Jurkat, Clone E6-1 (cell line): Measurements from ENCODE around the gene TMEM63A.
A peak's percentile ranks its signal among the peaks of the same experiment; 100 is the strongest.
"Not testable (repeated sequence)": the region's sequence is repeated elsewhere in the genome, so short reads cannot be mapped to it uniquely, and the experiment has no call there.

Experiments used
- DNase-seq: peaks from one replicate; pipeline ENCODE4 v3.0.0-alpha.2; 2011; ENCODE audit warnings: low read depth, low spot score
- H3K4me3 ChIP-seq: 2 replicates; pipeline ENCODE4 v1.5.1; 2011; ENCODE audit warnings: mild to moderate bottlenecking, low read length, control low read depth, moderate library complexity

Gene TMEM63A

GRCh38 chr1:225851805-225852204 lies 30.4 kb downstream of the TMEM63A start:
- H3K4me3 ChIP-seq, result no peak overlapping the region
- peak; percentile 67 for DNase-seq

- no peak for DNase-seq
- H3K4me3 ChIP-seq, result no peak overlapping the region
These were observed 31.8 kb downstream of the TMEM63A start for GRCh38 chr1:225850370-225850769.

GRCh38 chr1:225849925-225850324 lies 32.3 kb downstream of the TMEM63A start:
- no peak overlapping the region for H3K4me3 ChIP-seq
- no peak for DNase-seq

GRCh38 chr1:225848030-225848955 lies 33.9 kb downstream of the TMEM63A start:
- H3K4me3 ChIP-seq, result peak overlapping the region; percentile 20
- DNase-seq, result peak; percentile 83

GRCh38 chr1:225847610-225848009 lies 34.6 kb downstream of the TMEM63A start:
- H3K4me3 ChIP-seq, result no peak overlapping the region
- no peak for DNase-seq

GRCh38 chr1:225846331-225847310 lies 35.6 kb downstream of the TMEM63A start:
- H3K4me3 ChIP-seq, result no peak overlapping the region
- DNase-seq, result no peak

- no peak overlapping the region for H3K4me3 ChIP-seq
- peak; percentile 39 for DNase-seq
These were observed 36.5 kb downstream of the TMEM63A start for GRCh38 chr1:225845571-225846259.

GRCh38 chr1:225845097-225845496 lies 37.1 kb downstream of the TMEM63A start:
- no peak for DNase-seq

GRCh38 chr1:225844236-225845061 lies 37.7 kb downstream of the TMEM63A start:
- no peak for DNase-seq
- H3K4me3 ChIP-seq, result no peak overlapping the region

More at GRCh38 chr1:225845097-225845496, 37.1 kb downstream of the TMEM63A start:
- H3K4me3 ChIP-seq, result no peak overlapping the region

- DNase-seq, result no peak
- no peak overlapping the region for H3K4me3 ChIP-seq
These were observed 38.8 kb downstream of the TMEM63A start for GRCh38 chr1:225843426-225843795.

- DNase-seq, result no peak
- no peak overlapping the region for H3K4me3 ChIP-seq
These were observed 39.3 kb downstream of the TMEM63A start for GRCh38 chr1:225842788-225843425.

- no peak overlapping the region for H3K4me3 ChIP-seq
- no peak for DNase-seq
These were observed 40.1 kb downstream of the TMEM63A start for GRCh38 chr1:225842074-225842473.

GRCh38 chr1:225840713-225841112 lies 41.5 kb downstream of the TMEM63A start:
- DNase-seq, result no peak

GRCh38 chr1:225840223-225840610 lies 42.0 kb downstream of the TMEM63A start:
- no peak for DNase-seq
- no peak overlapping the region for H3K4me3 ChIP-seq

More at GRCh38 chr1:225840713-225841112, 41.5 kb downstream of the TMEM63A start:
- no peak overlapping the region for H3K4me3 ChIP-seq

- DNase-seq, result no peak
- H3K4me3 ChIP-seq, result no peak overlapping the region
These were observed 43.4 kb downstream of the TMEM63A start for GRCh38 chr1:225838793-225839192.

GRCh38 chr1:225836296-225836695 lies 45.9 kb downstream of the TMEM63A start:
- DNase-seq, result not testable (repeated sequence)

GRCh38 chr1:225835856-225836255 lies 46.3 kb downstream of the TMEM63A start:
- DNase-seq, result no peak

More at GRCh38 chr1:225836296-225836695, 45.9 kb downstream of the TMEM63A start:
- H3K4me3 ChIP-seq, result not testable (repeated sequence)

More at GRCh38 chr1:225835856-225836255, 46.3 kb downstream of the TMEM63A start:
- H3K4me3 ChIP-seq, result no peak overlapping the region
